Naive thymus-derived CD8-positive, alpha-beta T cell (primary cell): ENCODE data around the gene IGFL1. TPM values are rescaled to one million over a fixed set of nuclear protein-coding genes. Genes with fewer than 3 reads are reported as not detected.
"Not testable (repeated sequence)": the region's sequence is repeated elsewhere in the genome, so short reads cannot be mapped to it uniquely, and the experiment has no call there.

Experiments used
- ATAC-seq, 2 donors: fragments of 150-1000 bp; cut with Tn5 transposase in 1 of 2; sonication (Bioruptor Pico), chemical (Tn5 transposase) in 1 of 2; 1 replicate in 1 of 2; 2 replicates in 1 of 2; pipeline ENCODE4 v1.10.0; 2021; ENCODE audit warnings: mild to moderate bottlenecking in 2 of 2, moderate library complexity in 2 of 2
- POLR2A ChIA-PET: fragments of 350-600 bp; sonication (Branson Sonifier 250); formaldehyde crosslinking; loops from one replicate; lab custom pipeline; 2021; ENCODE audit warnings: antibody characterized with exemption; lab: Charles Lee
- DNase-seq, 10 donors: peaks; one replicate each; pipeline versions ENCODE4 v3.0.0 to v3.0.0-alpha.2; 2020 to 2022
- H3K27ac Mint-ChIP-seq, 10 donors: one replicate each; pipeline ENCODE4 v1.8.0; 2020 to 2022; ENCODE audit warnings: mild to moderate bottlenecking in 10 of 10, mixed read lengths in 10 of 10, moderate library complexity in 4 of 10, inconsistent platforms in 1 of 10
- H3K27me3 Mint-ChIP-seq, 5 donors: one replicate each; pipeline ENCODE4 v1.8.0; 2021 to 2022; ENCODE audit warnings: mixed read lengths in 5 of 5
- H3K36me3 Mint-ChIP-seq, 3 donors: one replicate each; pipeline ENCODE4 v1.8.0; 2020 to 2022; ENCODE audit warnings: mixed read lengths in 3 of 3, mild to moderate bottlenecking in 2 of 3, inconsistent platforms in 1 of 3
- H3K4me1 Mint-ChIP-seq, 4 donors: one replicate each; pipeline ENCODE4 v1.8.0; 2021 to 2022; ENCODE audit warnings: mixed read lengths in 4 of 4
- H3K4me3 Mint-ChIP-seq, 10 donors: one replicate each; pipeline ENCODE4 v1.8.0; 2020 to 2022; ENCODE audit warnings: mild to moderate bottlenecking in 10 of 10, mixed read lengths in 10 of 10, moderate library complexity in 6 of 10, inconsistent platforms in 1 of 10
- H3K9me3 Mint-ChIP-seq, 9 donors: one replicate each; pipeline ENCODE4 v1.8.0; 2020 to 2022; ENCODE audit warnings: mixed read lengths in 9 of 9, mild to moderate bottlenecking in 3 of 9, inconsistent platforms in 1 of 9, moderate library complexity in 1 of 9
- polyA plus RNA-seq, 3 donors: library from polyadenylated mRNA; unstranded; fragments of 300-500 nt; fragmentation: Illumina TruSeq; gene quantifications; one replicate each; pipeline ENCODE4 v1.2.3, GENCODE V29; 2021
- total RNA-seq, 8 experiments: library from RNA in 2 of 8; stranded (reverse) in 2 of 8; gene quantifications; one replicate each; pipeline ENCODE4 v1.2.3 and lab custom pipeline; 2021 to 2026

Gene IGFL1
- total and polyA plus RNA-seq, 5 experiments from 2014 or later = not detected

DNA sequence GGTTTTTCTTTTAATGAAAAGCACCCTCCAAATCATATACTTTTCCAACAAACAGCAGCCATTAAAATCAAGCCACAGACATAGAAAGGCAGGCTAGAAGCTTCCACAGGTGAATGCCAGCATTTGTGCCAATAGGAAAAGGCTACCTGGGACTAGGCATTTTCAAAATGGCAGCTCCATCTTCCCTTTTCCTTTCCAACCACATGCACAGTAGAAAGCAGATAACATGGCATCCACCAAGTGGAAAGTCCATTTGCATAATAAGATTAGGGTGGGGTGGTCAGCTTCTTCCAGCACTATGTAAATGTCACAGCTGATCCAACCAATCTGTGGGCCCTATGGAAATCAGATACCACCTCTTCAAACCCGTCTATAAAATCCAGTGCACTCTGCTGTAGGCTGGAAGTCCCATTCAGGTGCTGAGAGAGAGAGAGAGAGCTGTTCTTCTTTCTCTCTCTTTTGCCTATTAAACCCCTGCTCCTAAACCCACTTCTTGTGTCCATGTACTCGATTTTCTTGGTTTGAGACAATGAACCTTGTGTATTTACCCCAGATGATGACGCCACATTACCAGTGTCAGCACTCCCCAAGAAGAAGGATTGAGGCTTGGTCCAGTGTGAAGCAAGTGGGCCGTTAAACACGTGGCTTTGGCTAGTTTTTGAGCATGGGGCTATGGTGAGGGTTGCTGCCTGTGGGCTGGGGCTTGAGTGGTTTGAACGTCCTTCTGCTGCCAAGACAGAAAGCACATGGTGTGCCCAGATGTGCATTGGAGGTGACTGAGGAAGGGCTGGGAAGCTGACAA lies 24.2 kb upstream of the IGFL1 start:
- POLR2A ChIA-PET = no interaction called here
- DNase-seq (no peak), ATAC-seq (no peak)
- no peaks in the 10 kb centered on the region for H3K9me3 Mint-ChIP-seq
- H3K4me1 Mint-ChIP-seq = peaks cover 3 to 9% (median 6%) of the 10 kb centered on the region in 4 donors
- H3K4me3 Mint-ChIP-seq = no peak overlapping the region
- H3K36me3 Mint-ChIP-seq = no peaks in the 10 kb centered on the region
- H3K27ac Mint-ChIP-seq = no peak overlapping the region
- H3K27me3 Mint-ChIP-seq = peaks cover 15 to 47% (median 23%) of the 10 kb centered on the region in 5 donors

DNA sequence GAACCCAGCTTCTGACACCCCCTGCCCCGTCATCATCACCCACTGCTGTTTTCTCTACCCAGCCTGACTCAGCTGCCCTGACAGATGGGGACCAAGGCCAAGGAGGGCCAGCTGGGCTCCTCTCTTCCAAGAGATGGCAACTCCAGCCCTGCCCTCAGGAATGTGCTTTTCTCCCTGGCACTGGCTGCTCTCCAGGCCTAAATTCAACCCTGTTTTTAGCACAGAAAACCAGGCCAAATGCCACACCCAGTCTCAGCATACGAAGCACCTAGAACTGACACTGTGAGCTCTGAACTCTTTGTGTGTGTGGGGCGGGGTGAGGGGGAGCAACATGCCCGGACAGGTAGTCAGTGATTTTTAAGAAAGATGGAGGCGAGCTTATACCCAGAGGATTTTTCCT lies 23.4 kb upstream of the IGFL1 start:
- H3K27ac Mint-ChIP-seq = no peak overlapping the region
- ATAC-seq (no peak), DNase-seq (no peak)
- peaks cover 3 to 9% (median 6%) of the 10 kb centered on the region in 4 donors for H3K4me1 Mint-ChIP-seq
- POLR2A ChIA-PET = interaction anchor here (0.5 kb wide), 1 partner anchor 54 kb away, joined by 4 read pairs; no protein-coding TSS in a partner anchor
- peaks cover 15 to 44% (median 23%) of the 10 kb centered on the region in 5 donors for H3K27me3 Mint-ChIP-seq
- no peak overlapping the region for H3K4me3 Mint-ChIP-seq
- H3K36me3 Mint-ChIP-seq = no peaks in the 10 kb centered on the region
- H3K9me3 Mint-ChIP-seq = no peaks in the 10 kb centered on the region

DNA sequence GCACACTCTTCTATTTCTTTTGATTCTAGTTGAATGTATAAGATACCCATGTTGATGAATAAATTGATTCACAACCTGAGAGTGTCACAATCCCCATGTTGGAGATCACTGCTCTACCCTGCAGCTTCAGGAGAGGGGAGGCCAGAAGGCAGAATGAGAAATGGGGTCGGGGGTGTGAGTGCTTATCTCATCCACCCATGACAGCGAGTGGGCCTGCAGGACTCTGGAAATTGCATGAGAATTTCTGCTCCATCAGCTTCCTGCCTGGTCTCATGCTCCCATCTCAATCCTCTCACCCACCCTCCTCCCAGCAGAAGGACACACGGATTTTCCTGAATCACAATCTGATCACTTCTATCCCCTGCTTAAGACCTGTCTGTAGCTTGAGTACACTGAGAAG lies 22.9 kb upstream of the IGFL1 start:
- H3K9me3 Mint-ChIP-seq = no peaks in the 10 kb centered on the region

DNA sequence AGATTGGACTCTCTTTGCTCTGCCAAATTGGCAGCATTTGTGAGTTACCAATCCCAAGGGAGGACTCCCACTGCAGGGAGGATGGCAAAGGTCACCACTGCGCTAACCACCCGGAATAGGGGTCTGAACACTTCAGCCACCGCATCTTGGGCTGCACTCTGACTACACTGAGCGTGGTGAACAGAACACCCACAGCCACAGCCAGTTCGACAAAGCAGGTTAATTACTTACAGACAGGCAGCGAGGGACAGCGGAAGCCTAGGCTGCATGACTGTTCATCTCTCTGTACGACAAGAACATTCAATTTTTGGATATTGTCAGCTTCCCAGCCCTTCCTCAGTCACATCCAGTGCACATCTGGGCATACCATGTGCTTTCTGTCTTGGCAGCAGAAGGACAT lies 21.7 kb upstream of the IGFL1 start:
- H3K4me1 Mint-ChIP-seq, POLR2A ChIA-PET, H3K36me3 Mint-ChIP-seq, H3K27ac Mint-ChIP-seq, DNase-seq, H3K9me3 Mint-ChIP-seq, ATAC-seq, H3K4me3 Mint-ChIP-seq: not testable (repeated sequence)
- peaks cover 10 to 41% (median 17%) of the 10 kb centered on the region in 5 donors for H3K27me3 Mint-ChIP-seq

More for the DNA sequence above, 22.9 kb upstream of the IGFL1 start:
- Mint-ChIP-seq H3K27me3 (peaks cover 14 to 41% (median 20%) of the 10 kb centered on the region in 5 donors), H3K36me3 (no peaks in the 10 kb centered on the region), H3K4me3 (no peak overlapping the region), H3K27ac (no peak overlapping the region), H3K4me1 (peaks cover 3 to 9% (median 6%) of the 10 kb centered on the region in 4 donors)
- no peak for ATAC-seq
- DNase-seq = no peak
- POLR2A ChIA-PET = interaction anchor here (0.5 kb wide), 1 partner anchor 53 kb away, joined by 4 read pairs; no protein-coding TSS in a partner anchor

DNA sequence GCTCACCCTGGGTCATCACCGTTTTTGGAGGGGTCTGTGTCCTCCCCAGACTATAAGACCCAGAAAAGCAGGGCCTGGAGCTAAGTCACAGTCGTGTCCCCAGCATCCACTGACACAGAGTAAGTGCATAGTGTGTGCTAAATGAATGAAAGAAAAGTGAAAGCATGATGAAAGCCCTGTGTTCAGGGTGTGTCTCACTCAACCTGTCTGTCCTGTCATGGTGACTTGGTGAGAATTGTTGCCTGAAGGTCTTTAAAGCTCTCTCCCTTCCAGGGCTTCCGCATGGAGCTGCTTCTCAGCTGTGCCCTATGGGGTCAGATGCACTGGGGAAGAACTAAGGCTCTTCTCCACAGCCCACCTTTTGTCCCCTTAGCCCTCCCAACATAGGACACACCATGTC lies 20.5 kb upstream of the IGFL1 start:
- H3K27me3 Mint-ChIP-seq = peaks cover 17 to 52% (median 28%) of the 10 kb centered on the region in 5 donors
- DNase-seq (no peak), ATAC-seq (no peak)
- no peaks in the 10 kb centered on the region for H3K9me3 Mint-ChIP-seq
- no peak overlapping the region for H3K27ac Mint-ChIP-seq
- H3K36me3 Mint-ChIP-seq = no peaks in the 10 kb centered on the region
- H3K4me1 Mint-ChIP-seq = peaks cover 1 to 9% (median 6%) of the 10 kb centered on the region in 4 donors
- POLR2A ChIA-PET = no interaction called here
- no peak overlapping the region for H3K4me3 Mint-ChIP-seq

DNA sequence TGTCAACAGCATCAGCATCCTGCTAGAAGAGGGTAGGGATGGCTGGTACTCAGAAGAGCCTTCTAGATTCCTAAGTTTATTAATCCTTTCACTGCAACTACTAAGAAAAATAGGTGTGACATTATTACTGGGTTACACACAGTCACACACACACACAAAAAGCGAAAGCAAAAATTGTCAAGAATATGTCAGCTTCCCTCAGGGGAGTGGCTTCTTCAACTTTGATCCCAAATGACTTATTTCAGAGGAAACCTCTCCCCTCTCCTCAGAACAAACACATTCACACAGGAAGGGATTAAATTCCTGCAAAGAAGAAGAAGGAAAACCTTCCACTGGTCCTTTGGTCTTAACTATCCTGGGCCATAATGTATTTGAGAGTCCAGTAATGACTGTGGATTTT lies 20.1 kb upstream of the IGFL1 start:
- no peaks in the 10 kb centered on the region for H3K9me3 Mint-ChIP-seq
- POLR2A ChIA-PET = no interaction called here
- H3K36me3 Mint-ChIP-seq = no peaks in the 10 kb centered on the region
- DNase-seq (no peak), ATAC-seq (no peak)
- H3K4me1 Mint-ChIP-seq = peaks cover 1 to 9% (median 6%) of the 10 kb centered on the region in 4 donors
- H3K4me3 Mint-ChIP-seq = no peak overlapping the region
- peaks cover 17 to 56% (median 28%) of the 10 kb centered on the region in 5 donors for H3K27me3 Mint-ChIP-seq
- H3K27ac Mint-ChIP-seq = no peak overlapping the region

DNA sequence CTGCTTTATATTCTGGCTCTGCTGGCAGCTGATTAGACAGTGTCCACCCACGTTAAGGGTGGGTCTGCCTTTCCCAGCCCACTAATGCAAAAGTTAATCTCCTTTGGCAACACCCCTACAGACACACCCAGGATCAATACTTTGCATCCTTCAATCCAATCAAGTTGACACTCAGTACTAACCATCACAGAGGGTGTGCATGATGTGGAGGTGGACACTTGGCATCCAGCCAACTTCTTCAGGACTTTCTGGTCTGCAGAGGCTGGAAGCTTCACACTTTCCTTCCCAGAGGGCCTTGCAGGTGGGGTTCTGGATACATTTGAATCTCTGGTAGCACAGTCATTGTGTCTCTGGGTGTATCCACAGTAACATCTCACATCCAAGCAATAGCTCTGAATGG lies 18.9 kb upstream of the IGFL1 start:
- Mint-ChIP-seq H3K27me3 (peaks cover 17 to 60% (median 25%) of the 10 kb centered on the region in 5 donors), H3K9me3 (no peaks in the 10 kb centered on the region), H3K36me3 (no peaks in the 10 kb centered on the region), H3K27ac (no peak overlapping the region), H3K4me3 (no peak overlapping the region), H3K4me1 (peaks cover 1 to 9% (median 6%) of the 10 kb centered on the region in 4 donors)
- POLR2A ChIA-PET = no interaction called here
- no peak for DNase-seq
- ATAC-seq = no peak

DNA sequence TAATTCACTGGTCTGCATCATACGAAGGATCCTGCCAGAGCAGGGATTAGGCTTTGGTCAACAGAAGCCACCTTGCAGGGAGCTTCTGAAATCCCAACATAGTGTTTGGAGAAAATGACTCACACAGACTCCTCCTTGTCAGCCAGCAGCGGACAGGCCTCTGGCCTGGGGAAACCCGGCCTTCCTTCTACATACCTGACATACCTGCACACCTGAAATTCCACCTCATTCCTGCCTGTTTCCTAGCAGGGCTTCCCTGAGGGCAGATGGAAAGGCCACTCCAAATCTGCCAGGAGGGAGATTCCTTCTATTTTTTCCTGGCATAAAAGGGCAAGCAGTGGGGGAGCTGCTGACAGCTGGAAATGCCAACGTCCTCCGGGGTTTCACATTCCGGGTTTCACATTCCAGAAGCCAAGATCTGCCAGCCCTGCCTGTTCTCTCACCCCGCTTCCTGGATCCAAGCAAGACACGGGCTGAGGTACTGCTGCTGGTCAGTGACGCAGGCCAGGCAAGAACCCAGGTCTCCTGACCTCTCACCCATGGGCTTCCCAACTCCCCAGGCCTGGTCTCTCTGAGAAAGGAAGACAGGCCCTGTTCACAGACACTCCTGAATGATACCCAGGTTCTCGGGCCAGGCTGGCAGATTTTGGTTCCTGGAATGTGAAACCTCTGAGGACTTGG lies 18.2 kb upstream of the IGFL1 start:
- Mint-ChIP-seq H3K9me3 (peaks cover 0 to 1% (median 0%) of the 10 kb centered on the region in 9 donors), H3K36me3 (no peaks in the 10 kb centered on the region), H3K27me3 (peaks cover 18 to 66% (median 23%) of the 10 kb centered on the region in 5 donors), H3K4me3 (no peak overlapping the region), H3K4me1 (peaks cover 1 to 9% (median 6%) of the 10 kb centered on the region in 4 donors), H3K27ac (no peak overlapping the region)
- POLR2A ChIA-PET = no interaction called here
- ATAC-seq = no peak
- no peak for DNase-seq

DNA sequence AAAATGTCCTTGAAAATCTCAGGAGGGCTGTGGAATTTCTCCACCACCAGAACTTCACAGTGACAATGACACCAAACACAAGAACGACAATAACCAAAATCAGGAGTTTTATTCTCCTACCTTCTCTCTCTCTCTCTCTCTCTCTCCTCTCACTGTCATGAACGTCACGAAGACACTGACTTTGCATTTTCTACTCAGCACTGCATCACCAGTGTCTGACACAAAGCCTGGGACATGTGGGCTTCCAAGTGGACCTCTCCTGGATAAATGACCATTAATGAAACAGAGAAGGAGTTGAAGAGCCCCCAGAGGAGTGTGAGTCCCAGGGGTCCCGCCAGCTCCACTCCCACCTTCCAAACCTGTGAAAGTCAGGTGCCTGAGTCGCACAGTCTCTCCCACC lies 16.9 kb upstream of the IGFL1 start:
- H3K4me1 Mint-ChIP-seq, DNase-seq, H3K9me3 Mint-ChIP-seq, ATAC-seq, H3K4me3 Mint-ChIP-seq, H3K27ac Mint-ChIP-seq, POLR2A ChIA-PET, H3K36me3 Mint-ChIP-seq: not testable (repeated sequence)
- H3K27me3 Mint-ChIP-seq = peaks cover 21 to 72% (median 23%) of the 10 kb centered on the region in 5 donors

DNA sequence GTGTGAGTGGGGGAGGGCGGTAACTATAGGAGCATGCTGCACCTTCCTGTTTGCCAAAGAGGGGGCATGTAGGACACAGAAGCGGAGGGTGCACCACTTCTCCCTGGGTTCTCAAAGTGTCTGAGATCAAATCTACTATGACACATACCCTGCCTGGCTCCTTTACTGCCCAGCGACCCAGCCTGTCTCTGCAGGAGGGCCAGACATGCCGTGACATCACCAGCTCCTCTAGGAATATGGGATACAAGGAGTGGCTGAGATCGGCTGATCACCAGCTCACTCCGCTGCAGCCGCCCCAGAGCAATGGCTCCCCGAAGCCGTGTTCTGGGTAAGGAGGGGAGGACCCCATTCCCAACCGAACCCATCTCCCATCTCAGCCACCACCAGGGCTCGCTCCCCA lies 16.4 kb upstream of the IGFL1 start:
- Mint-ChIP-seq H3K27ac (no peak overlapping the region), H3K36me3 (no peaks in the 10 kb centered on the region), H3K27me3 (peaks cover 21 to 75% (median 28%) of the 10 kb centered on the region in 5 donors), H3K4me3 (no peak overlapping the region), H3K9me3 (peaks cover 0 to 3% (median 0%) of the 10 kb centered on the region in 9 donors), H3K4me1 (peaks cover 1 to 9% (median 6%) of the 10 kb centered on the region in 4 donors)
- DNase-seq = no peak
- no peak for ATAC-seq
- POLR2A ChIA-PET = no interaction called here

DNA sequence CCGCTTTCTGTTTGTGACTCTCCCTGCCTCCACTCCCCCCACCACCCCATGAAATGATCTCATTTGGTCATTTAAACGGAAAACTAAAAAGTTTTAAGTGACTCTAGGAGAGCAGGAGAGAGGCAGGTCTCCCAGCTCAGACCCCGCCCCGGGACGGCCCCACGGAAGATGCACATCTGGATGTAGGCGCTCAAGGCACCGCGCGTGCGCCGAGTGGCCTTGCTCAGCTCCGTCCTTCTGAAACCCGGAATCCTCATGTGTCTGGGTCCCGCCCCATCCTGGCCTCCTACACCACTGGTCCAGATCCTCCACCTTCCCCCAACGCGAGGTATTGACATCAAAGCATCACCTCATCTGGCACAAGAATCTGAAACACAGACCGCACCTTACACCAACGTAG lies 15.7 kb upstream of the IGFL1 start:
- no peak overlapping the region for H3K4me3 Mint-ChIP-seq
- peaks cover 0 to 3% (median 0%) of the 10 kb centered on the region in 9 donors for H3K9me3 Mint-ChIP-seq
- peaks cover 18 to 73% (median 26%) of the 10 kb centered on the region in 5 donors for H3K27me3 Mint-ChIP-seq
- no peaks in the 10 kb centered on the region for H3K36me3 Mint-ChIP-seq
- H3K27ac Mint-ChIP-seq = no peak overlapping the region
- DNase-seq = no peak
- POLR2A ChIA-PET = no interaction called here
- H3K4me1 Mint-ChIP-seq = peaks cover 1 to 9% (median 6%) of the 10 kb centered on the region in 4 donors
- no peak for ATAC-seq

DNA sequence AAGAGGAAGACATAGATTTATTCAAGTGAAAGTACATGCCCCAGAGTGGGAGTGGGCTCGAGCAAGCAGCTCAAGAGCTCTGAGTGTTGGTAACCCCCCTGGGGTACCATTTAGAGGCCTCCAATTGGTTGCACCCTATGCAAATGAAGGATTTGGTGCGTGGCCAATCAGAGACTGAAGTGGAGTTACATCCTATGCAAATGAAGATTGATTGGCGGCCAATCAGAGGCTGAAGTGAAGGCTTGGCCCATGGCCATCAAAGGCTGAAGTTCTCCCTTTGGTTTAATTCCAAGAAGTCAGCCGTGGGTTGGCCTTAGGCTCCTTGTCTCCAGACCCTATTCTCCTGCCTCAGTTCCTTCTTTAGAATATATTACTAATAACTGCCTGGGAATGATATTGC lies 12.9 kb upstream of the IGFL1 start:
- no peaks in the 10 kb centered on the region for H3K36me3 Mint-ChIP-seq
- H3K9me3 Mint-ChIP-seq = peaks cover 0 to 3% (median 0%) of the 10 kb centered on the region in 9 donors
- POLR2A ChIA-PET = no interaction called here
- H3K27me3 Mint-ChIP-seq = peaks cover 17 to 80% (median 37%) of the 10 kb centered on the region in 5 donors
- H3K27ac Mint-ChIP-seq = no peak overlapping the region
- DNase-seq (no peak), ATAC-seq (no peak)
- H3K4me3 Mint-ChIP-seq = no peak overlapping the region
- no peaks in the 10 kb centered on the region for H3K4me1 Mint-ChIP-seq

DNA sequence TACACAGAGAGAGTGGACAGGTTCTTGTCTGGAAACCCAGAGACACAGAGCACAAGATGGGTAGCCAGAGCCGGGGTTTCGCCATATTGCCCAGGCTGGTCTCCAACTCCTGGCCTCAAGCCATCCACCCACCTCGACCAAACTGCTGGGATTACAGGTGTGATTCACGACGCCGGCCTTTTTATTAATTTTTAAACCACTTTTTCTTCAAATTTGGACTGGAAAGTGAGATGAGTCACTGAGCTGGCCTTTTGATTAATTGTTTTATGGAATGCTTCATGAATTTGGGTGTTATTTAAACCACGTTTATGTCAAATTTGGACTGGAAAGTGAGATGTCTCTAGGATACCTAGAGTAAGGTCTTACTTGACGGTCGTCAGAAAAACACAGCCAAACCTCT lies 12.1 kb upstream of the IGFL1 start:
- no peak for ATAC-seq
- no peak overlapping the region for H3K27ac Mint-ChIP-seq
- DNase-seq = no peak
- H3K36me3 Mint-ChIP-seq = no peaks in the 10 kb centered on the region
- H3K9me3 Mint-ChIP-seq = peaks cover 0 to 3% (median 0%) of the 10 kb centered on the region in 9 donors
- H3K27me3 Mint-ChIP-seq = peaks cover 20 to 80% (median 41%) of the 10 kb centered on the region in 5 donors
- no peaks in the 10 kb centered on the region for H3K4me1 Mint-ChIP-seq
- H3K4me3 Mint-ChIP-seq = no peak overlapping the region
- POLR2A ChIA-PET = no interaction called here
